Activated T-helper 17 cell treated with anti-CD3 and anti-CD28 coated beads, Interleukin-2, amount 50 U/mL, for 72 hours (primary cell): Measurements from ENCODE around the gene PDE4D. TPM values are rescaled to one million over a fixed set of nuclear protein-coding genes. Genes with fewer than 3 reads are reported as not detected.
A peak's percentile ranks its signal among the peaks of the same experiment; 100 is the strongest.

Experiments
- ATAC-seq: fragments of 150-1000 bp; cut with Tn5 transposase; replicated peaks from 2 replicates; pipeline ENCODE4 v1.10.0; 2021; ENCODE audit warnings: mild to moderate bottlenecking, moderate library complexity
- H3K27ac Mint-ChIP-seq: one replicate; pipeline ENCODE4 v1.8.0; 2022; ENCODE audit warnings: mixed read lengths
- H3K27me3 Mint-ChIP-seq: one replicate; pipeline ENCODE4 v1.8.0; 2022; ENCODE audit warnings: mixed read lengths
- H3K36me3 Mint-ChIP-seq: one replicate; pipeline ENCODE4 v1.8.0; 2022; ENCODE audit warnings: low read depth, mild to moderate bottlenecking, mixed read lengths
- H3K4me1 Mint-ChIP-seq: one replicate; pipeline ENCODE4 v1.8.0; 2022; ENCODE audit warnings: mixed read lengths
- H3K4me3 Mint-ChIP-seq: one replicate; pipeline ENCODE4 v1.8.0; 2022; ENCODE audit warnings: mild to moderate bottlenecking, mixed read lengths
- H3K9me3 Mint-ChIP-seq: one replicate; pipeline ENCODE4 v1.8.0; 2022; ENCODE audit warnings: mixed read lengths
- total RNA-seq, 2 donors: library from RNA; stranded (reverse); gene quantifications; one replicate each; pipeline ENCODE4 v1.2.3, GENCODE V29; 2022

The PDE4D gene
- total RNA-seq, 2 donors from 2014 or later, result 68.9 to 125 TPM

- peaks cover 23% of the 10 kb centered on the region for H3K27me3 Mint-ChIP-seq
- no peaks in the 10 kb centered on the region for H3K9me3 Mint-ChIP-seq
- no peaks in the 10 kb centered on the region for H3K36me3 Mint-ChIP-seq
- H3K4me1 Mint-ChIP-seq, result no peaks in the 10 kb centered on the region
- no peak overlapping the region for H3K27ac Mint-ChIP-seq
- ATAC-seq, result no peak
- H3K4me3 Mint-ChIP-seq, result no peak overlapping the region
These were observed 392.2 kb downstream of the PDE4D start for GRCh38 chr5:59501316-59501715.

GRCh38 chr5:59500014-59500413 lies 393.5 kb downstream of the PDE4D start:
- peaks cover 27% of the 10 kb centered on the region for H3K27me3 Mint-ChIP-seq
- no peaks in the 10 kb centered on the region for H3K4me1 Mint-ChIP-seq
- ATAC-seq, result no peak
- H3K4me3 Mint-ChIP-seq, result no peak overlapping the region
- H3K27ac Mint-ChIP-seq, result no peak overlapping the region
- no peaks in the 10 kb centered on the region for H3K36me3 Mint-ChIP-seq
- no peaks in the 10 kb centered on the region for H3K9me3 Mint-ChIP-seq

DNA sequence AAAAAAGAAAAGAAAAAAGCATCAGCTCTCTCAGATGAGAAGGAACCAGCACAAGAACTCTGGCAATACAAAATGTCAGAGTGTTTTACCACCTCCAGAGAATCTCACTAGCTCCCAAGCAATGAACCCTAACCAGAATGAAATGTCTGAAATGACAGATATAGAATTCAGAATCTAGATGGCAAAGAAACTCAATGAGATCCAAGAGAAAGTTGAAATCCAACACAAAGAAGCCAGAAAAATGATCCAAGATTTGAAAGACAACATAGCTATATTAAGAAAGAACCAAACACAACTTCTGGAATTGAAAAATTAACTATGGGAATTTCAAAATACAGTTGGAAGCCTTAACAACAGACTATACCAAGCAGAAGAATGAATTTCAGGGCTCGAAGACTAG lies 396.3 kb downstream of the PDE4D start:
- H3K36me3 Mint-ChIP-seq, result no peaks in the 10 kb centered on the region
- no peak overlapping the region for H3K4me3 Mint-ChIP-seq
- no peak overlapping the region for H3K27ac Mint-ChIP-seq
- no peaks in the 10 kb centered on the region for H3K9me3 Mint-ChIP-seq
- no peaks in the 10 kb centered on the region for H3K4me1 Mint-ChIP-seq
- ATAC-seq, result no peak
- peaks cover 35% of the 10 kb centered on the region for H3K27me3 Mint-ChIP-seq

- no peak overlapping the region for H3K27ac Mint-ChIP-seq
- ATAC-seq, result peak; percentile 28
- no peaks in the 10 kb centered on the region for H3K36me3 Mint-ChIP-seq
- H3K9me3 Mint-ChIP-seq, result no peaks in the 10 kb centered on the region
- H3K4me1 Mint-ChIP-seq, result no peaks in the 10 kb centered on the region
- H3K27me3 Mint-ChIP-seq, result peaks cover 35% of the 10 kb centered on the region
- H3K4me3 Mint-ChIP-seq, result no peak overlapping the region
These were observed 396.9 kb downstream of the PDE4D start for GRCh38 chr5:59496524-59497134.

DNA sequence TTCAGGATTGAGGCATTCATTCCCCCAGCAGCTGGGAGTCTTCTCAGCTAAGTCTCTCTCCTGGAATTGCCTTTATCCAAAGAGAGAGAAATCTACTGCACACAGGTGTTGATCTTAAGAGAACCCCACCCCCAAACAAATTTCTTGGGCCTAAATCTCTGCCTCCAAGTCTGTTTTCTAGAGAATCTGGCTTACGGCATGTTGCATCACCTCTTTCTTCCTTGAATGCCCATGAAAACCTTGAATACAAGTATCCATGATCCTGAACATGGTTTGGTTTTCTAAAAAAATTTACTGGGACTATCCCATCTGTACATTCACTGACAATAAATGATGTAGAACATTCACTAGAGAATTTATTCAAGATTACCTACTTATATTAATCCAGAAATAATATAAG lies 401.6 kb downstream of the PDE4D start:
- Mint-ChIP-seq H3K36me3 (no peaks in the 10 kb centered on the region), H3K4me3 (no peak overlapping the region), H3K27me3 (peaks cover 16% of the 10 kb centered on the region), H3K9me3 (no peaks in the 10 kb centered on the region), H3K4me1 (no peaks in the 10 kb centered on the region), H3K27ac (no peak overlapping the region)
- ATAC-seq, result no peak

DNA sequence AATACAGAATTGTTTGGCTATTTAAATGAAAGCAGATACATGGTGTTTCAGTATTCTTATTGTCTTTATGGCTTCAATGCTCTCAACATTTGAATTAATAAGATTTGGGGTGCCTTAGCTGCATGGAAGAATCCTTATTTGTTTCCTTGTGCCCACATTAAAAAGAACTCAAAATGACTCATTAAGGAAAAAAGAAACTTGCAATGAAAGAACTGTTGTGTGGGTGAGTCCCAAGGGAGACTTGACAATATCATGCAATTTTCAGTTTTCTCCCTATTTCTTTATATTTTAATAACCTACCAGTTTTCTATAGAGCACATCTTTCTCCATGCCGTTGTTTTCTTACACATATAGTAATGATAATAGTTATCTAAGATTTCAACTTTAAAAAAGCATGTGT lies 404.0 kb downstream of the PDE4D start:
- Mint-ChIP-seq H3K27ac (no peak overlapping the region), H3K4me3 (no peak overlapping the region)

GRCh38 chr5:59487772-59488729 lies 405.5 kb downstream of the PDE4D start:
- H3K27ac Mint-ChIP-seq, result no peak overlapping the region
- H3K4me3 Mint-ChIP-seq, result no peak overlapping the region
- H3K9me3 Mint-ChIP-seq, result no peaks in the 10 kb centered on the region
- H3K36me3 Mint-ChIP-seq, result no peaks in the 10 kb centered on the region
- H3K27me3 Mint-ChIP-seq, result peaks cover 8% of the 10 kb centered on the region
- ATAC-seq, result no peak
- H3K4me1 Mint-ChIP-seq, result no peaks in the 10 kb centered on the region

More for the DNA sequence above, 404.0 kb downstream of the PDE4D start:
- no peaks in the 10 kb centered on the region for H3K9me3 Mint-ChIP-seq
- ATAC-seq, result no peak
- peaks cover 8% of the 10 kb centered on the region for H3K27me3 Mint-ChIP-seq
- no peaks in the 10 kb centered on the region for H3K4me1 Mint-ChIP-seq
- no peaks in the 10 kb centered on the region for H3K36me3 Mint-ChIP-seq

DNA sequence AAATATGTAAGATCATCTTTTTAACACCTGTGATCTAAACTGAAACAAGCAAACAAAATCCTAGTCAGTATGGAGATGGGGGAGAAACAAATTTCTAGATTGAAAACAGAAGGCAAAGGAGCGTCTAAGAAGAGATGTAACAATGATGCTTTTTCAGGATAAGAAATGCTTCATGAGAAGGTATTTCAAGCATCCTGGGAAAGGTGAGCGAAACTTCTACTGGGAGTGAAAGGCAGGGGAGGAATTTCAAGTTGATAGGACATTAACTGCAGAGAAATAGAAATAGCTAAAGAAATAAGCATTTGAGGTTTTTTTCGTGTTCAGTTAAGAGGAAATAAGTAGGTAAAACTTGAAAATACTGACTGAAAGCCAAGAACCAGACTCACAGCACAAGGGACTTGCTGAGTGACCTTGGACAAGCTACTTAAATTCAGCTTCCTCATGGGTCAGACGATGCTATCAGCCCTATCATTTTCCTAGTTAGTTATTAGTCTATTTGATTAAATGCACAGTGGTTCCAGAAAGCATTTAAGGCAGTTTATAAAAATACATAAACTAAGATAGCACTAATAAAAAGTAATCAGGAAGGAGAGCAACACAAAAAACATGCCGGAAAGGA lies 406.3 kb downstream of the PDE4D start:
- H3K27ac Mint-ChIP-seq, result no peak overlapping the region
- no peak for ATAC-seq
- peaks cover 4% of the 10 kb centered on the region for H3K27me3 Mint-ChIP-seq
- no peak overlapping the region for H3K4me3 Mint-ChIP-seq
- H3K36me3 Mint-ChIP-seq, result no peaks in the 10 kb centered on the region
- no peaks in the 10 kb centered on the region for H3K4me1 Mint-ChIP-seq
- no peaks in the 10 kb centered on the region for H3K9me3 Mint-ChIP-seq

- Mint-ChIP-seq H3K9me3 (no peaks in the 10 kb centered on the region), H3K27me3 (peaks cover 4% of the 10 kb centered on the region), H3K4me3 (no peak overlapping the region), H3K4me1 (no peaks in the 10 kb centered on the region), H3K36me3 (no peaks in the 10 kb centered on the region), H3K27ac (peak overlapping the region; percentile 77)
- no peak for ATAC-seq
These were observed 407.0 kb downstream of the PDE4D start for GRCh38 chr5:59486508-59486907.

GRCh38 chr5:59485629-59486439 lies 407.7 kb downstream of the PDE4D start:
- peak overlapping the region; percentile 52 for H3K4me3 Mint-ChIP-seq
- no peaks in the 10 kb centered on the region for H3K36me3 Mint-ChIP-seq
- H3K27ac Mint-ChIP-seq, result peak overlapping the region; percentile 77
- H3K4me1 Mint-ChIP-seq, result no peaks in the 10 kb centered on the region
- ATAC-seq, result peak; percentile 57
- peaks cover 4% of the 10 kb centered on the region for H3K27me3 Mint-ChIP-seq
- H3K9me3 Mint-ChIP-seq, result no peaks in the 10 kb centered on the region

DNA sequence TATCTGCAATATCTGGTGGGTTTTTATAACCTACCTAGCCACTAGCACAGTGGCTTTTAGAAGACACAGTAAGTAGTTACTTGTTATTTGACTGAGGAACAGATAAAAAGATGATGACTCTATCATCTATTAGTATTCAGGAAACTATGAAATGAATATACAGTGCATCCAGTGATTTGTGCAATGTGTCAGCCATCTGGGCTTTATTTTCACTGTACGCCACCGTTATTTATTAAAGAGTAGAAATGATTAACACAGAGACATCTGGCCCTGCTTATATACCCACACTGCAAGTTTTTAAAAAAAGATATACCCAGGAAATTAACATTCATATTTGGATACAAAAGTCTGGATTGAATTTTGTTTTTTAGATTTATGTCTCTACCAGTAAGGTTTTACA lies 408.4 kb downstream of the PDE4D start:
- Mint-ChIP-seq H3K36me3 (no peaks in the 10 kb centered on the region), H3K27me3 (peaks cover 4% of the 10 kb centered on the region), H3K27ac (peak overlapping the region; percentile 80), H3K9me3 (no peaks in the 10 kb centered on the region), H3K4me3 (peak overlapping the region; percentile 52), H3K4me1 (no peaks in the 10 kb centered on the region)
- ATAC-seq, result no peak

- peak; percentile 77 for ATAC-seq
- Mint-ChIP-seq H3K27ac (peak overlapping the region; percentile 80), H3K27me3 (peaks cover 4% of the 10 kb centered on the region), H3K9me3 (no peaks in the 10 kb centered on the region), H3K4me1 (no peaks in the 10 kb centered on the region), H3K4me3 (peak overlapping the region; percentile 52), H3K36me3 (no peaks in the 10 kb centered on the region)
These were observed 408.9 kb downstream of the PDE4D start for GRCh38 chr5:59484618-59485017.

DNA sequence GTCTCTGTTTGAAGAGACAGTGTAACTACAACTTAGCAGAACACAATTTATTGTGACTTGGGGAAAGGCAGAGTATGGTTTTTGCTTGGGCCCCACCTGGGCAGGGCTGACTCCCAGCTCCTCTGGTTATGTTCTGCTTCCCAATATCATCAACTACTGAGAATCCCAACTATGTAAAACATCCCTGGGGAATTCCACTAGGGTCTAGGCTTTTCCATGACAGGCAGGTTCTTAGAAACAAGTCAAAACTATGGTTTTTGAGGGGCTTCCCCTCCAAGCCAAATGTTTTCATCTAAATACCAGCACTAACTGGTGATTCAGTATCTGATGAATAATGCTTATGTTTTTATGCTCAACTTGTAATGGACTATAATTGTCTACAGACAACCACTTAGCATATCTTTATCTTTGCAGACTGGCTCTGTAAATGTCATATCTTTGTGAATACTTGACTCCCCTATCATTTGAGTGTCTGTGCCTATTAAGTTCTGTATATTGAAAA lies 409.5 kb downstream of the PDE4D start:
- peak overlapping the region; percentile 52 for H3K4me3 Mint-ChIP-seq
- no peaks in the 10 kb centered on the region for H3K9me3 Mint-ChIP-seq
- H3K27ac Mint-ChIP-seq, result peak overlapping the region; percentile 80
- no peaks in the 10 kb centered on the region for H3K4me1 Mint-ChIP-seq
- peaks cover 4% of the 10 kb centered on the region for H3K27me3 Mint-ChIP-seq
- no peaks in the 10 kb centered on the region for H3K36me3 Mint-ChIP-seq
- peak; percentile 80 for ATAC-seq

- no peaks in the 10 kb centered on the region for H3K9me3 Mint-ChIP-seq
These were observed 414.4 kb downstream of the PDE4D start for GRCh38 chr5:59479086-59479485.

More at GRCh38 chr5:59479086-59479485, 414.4 kb downstream of the PDE4D start:
- no peaks in the 10 kb centered on the region for H3K36me3 Mint-ChIP-seq
- no peak overlapping the region for H3K4me3 Mint-ChIP-seq
- peaks cover 6% of the 10 kb centered on the region for H3K27me3 Mint-ChIP-seq
- ATAC-seq, result no peak
- no peak overlapping the region for H3K27ac Mint-ChIP-seq
- no peaks in the 10 kb centered on the region for H3K4me1 Mint-ChIP-seq
